Pulmonary artery endothelial cell (primary cell): ENCODE measurements around the gene CYP20A1. TPM values are rescaled to one million over a fixed set of nuclear protein-coding genes. Genes with fewer than 3 reads are reported as not detected.
"Not testable (repeated sequence)": the region's sequence is repeated elsewhere in the genome, so short reads cannot be mapped to it uniquely, and the experiment has no call there.

Source experiments
- DNase-seq: peaks from one replicate; pipeline ENCODE4 v3.0.0-alpha.2; 2011; ENCODE audit warnings: low read depth, low spot score
- total RNA-seq: library from RNA; depleted of rRNA; stranded (reverse); fragments of >200 nt; gene quantifications from 2 replicates; pipeline ENCODE4 v1.2.3, GENCODE V29; 2014

The CYP20A1 gene
- 24.8 and 48.0 TPM in 2 replicates for total RNA-seq

GRCh38 chr2:203238704-203239526, at the start of gene CYP20A1:
CYP20A1 (plus strand) TSS chr2:203239018; CDS start chr2:203239063, 45 bp downstream.
- peak; percentile 87 for DNase-seq

GRCh38 chr2:203190547-203190946, 48.3 kb upstream of the CYP20A1 start:
- DNase-seq: not testable (repeated sequence)

- not testable (repeated sequence) for DNase-seq
Measured at GRCh38 chr2:203191026-203191425, 47.8 kb upstream of the CYP20A1 start.

- DNase-seq: no peak
Measured at GRCh38 chr2:203191961-203192360, 46.9 kb upstream of the CYP20A1 start.

GRCh38 chr2:203195331-203196036, 43.3 kb upstream of the CYP20A1 start:
- no peak for DNase-seq

GRCh38 chr2:203200866-203201265, 38.0 kb upstream of the CYP20A1 start:
- DNase-seq: no peak

- DNase-seq: no peak
Measured at GRCh38 chr2:203201426-203201825, 37.4 kb upstream of the CYP20A1 start.

GRCh38 chr2:203209538-203209937, 29.3 kb upstream of the CYP20A1 start:
- no peak for DNase-seq

- DNase-seq: no peak
Measured at GRCh38 chr2:203225423-203226039, 13.3 kb upstream of the CYP20A1 start.

GRCh38 chr2:203229674-203230073, 9.1 kb upstream of the CYP20A1 start:
- DNase-seq: not testable (repeated sequence)

GRCh38 chr2:203237346-203238238, 1.2 kb upstream of the CYP20A1 start:
- no peak for DNase-seq

- DNase-seq: no peak
Measured at GRCh38 chr2:203238292-203238703, 520 bp upstream of the CYP20A1 start.

GRCh38 chr2:203240491-203240890, 1.7 kb downstream of the CYP20A1 start:
- no peak for DNase-seq

- DNase-seq: no peak
Measured at GRCh38 chr2:203242518-203242917, 3.7 kb downstream of the CYP20A1 start.

GRCh38 chr2:203246646-203247045, 7.8 kb downstream of the CYP20A1 start:
- no peak for DNase-seq

GRCh38 chr2:203252818-203253217, 14.0 kb downstream of the CYP20A1 start:
- no peak for DNase-seq

GRCh38 chr2:203253422-203254095, 14.7 kb downstream of the CYP20A1 start:
- not testable (repeated sequence) for DNase-seq

GRCh38 chr2:203261326-203262159, 22.7 kb downstream of the CYP20A1 start:
- no peak for DNase-seq

- DNase-seq: no peak
Measured at GRCh38 chr2:203279288-203279687, 40.5 kb downstream of the CYP20A1 start.
